ENCODE measurements around the gene SIRPA. TPM values are rescaled to one million over a fixed set of nuclear protein-coding genes. Genes with fewer than 3 reads are reported as not detected.

The SIRPA gene
- total and polyA plus RNA-seq, 2 of the 4 experiments (the other 2 are of a cell fraction) = 9.9 to 40.2 TPM

DNA sequence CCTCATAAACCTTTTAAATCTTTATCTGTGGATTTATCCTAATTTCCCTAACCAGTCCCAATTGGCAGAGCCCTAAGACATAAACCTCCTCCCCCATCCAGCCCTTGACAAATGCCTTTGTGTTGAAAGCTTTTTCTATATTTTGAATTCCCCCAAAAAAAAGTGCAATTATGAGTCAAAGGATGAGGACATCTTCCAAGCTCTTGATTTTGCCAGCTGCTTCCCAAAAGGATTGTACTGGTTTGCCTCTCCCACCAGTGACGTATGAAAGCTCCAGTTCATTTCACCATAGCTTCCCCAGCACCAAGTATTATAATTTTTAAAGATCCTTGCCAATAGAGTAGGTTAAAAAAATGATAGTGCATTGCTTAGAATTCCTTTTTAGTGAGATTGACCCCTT lies 38.9 kb downstream of the SIRPA start:
- Histone ChIP-seq H2BK5ac (ENCODE audit: low read depth, low read length, poor library complexity, severe bottlenecking) (no peak overlapping the region), H4K91ac (ENCODE audit: insufficient read depth, low read depth, low read length) (no peak overlapping the region), H3K23ac (ENCODE audit: low read depth, low read length) (no peak overlapping the region), H3K4me1 (ENCODE audit: control insufficient read depth, insufficient read depth, low read length) (peaks cover 14% of the 10 kb centered on the region), H3K9me3 (ENCODE audit: control insufficient read depth, insufficient read depth, low read length) (no peaks in the 10 kb centered on the region), H3K4me2 (ENCODE audit: low read depth, low read length) (no peak overlapping the region), H3K4ac (ENCODE audit: low read depth, low read length) (no peak overlapping the region), H3K18ac (ENCODE audit: low read depth, low read length) (no peak overlapping the region), H3K4me3 (ENCODE audit: insufficient read depth, low read depth, low read length) (no peak overlapping the region), H4K8ac (ENCODE audit: low read depth in 2 of 2, low read length in 2 of 2) (no peak overlapping the region), H3K9me1 (ENCODE audit: insufficient read depth, low read length) (peaks cover 7% of the 10 kb centered on the region), H2BK20ac (ENCODE audit: low read depth, low read length) (no peak overlapping the region), H2BK120ac (ENCODE audit: low read depth, low read length) (no peak overlapping the region), H2BK15ac (ENCODE audit: low read depth, low read length) (no peak overlapping the region), H4K20me1 (ENCODE audit: insufficient read depth, low read length) (peaks cover 3% of the 10 kb centered on the region; the same call in 1 of the 2 replicates), H3K27me3 (ENCODE audit: control insufficient read depth, insufficient read depth, low read length) (no peaks in the 10 kb centered on the region), H3K27ac (ENCODE audit: insufficient read depth, low read length) (no peak overlapping the region), H3K56ac (ENCODE audit: extremely low read depth, insufficient read depth, low read length) (no peak overlapping the region), H4K5ac (ENCODE audit: low read depth, low read length) (no peak overlapping the region), H3K9ac (ENCODE audit: low read depth, low read length) (no peak overlapping the region), H2AFZ (replicated peaks; ENCODE audit: low read length, poor library complexity) (no peak overlapping the region), H3K79me1 (ENCODE audit: low read depth in 1 of 2, low read length in 2 of 2) (no peaks in the 10 kb centered on the region), H2AK5ac (ENCODE audit: low read depth, low read length) (no peak overlapping the region), H3K36me3 (ENCODE audit: control insufficient read depth, insufficient read depth, low read length) (peaks cover 25% of the 10 kb centered on the region), H3K14ac (replicated peaks; ENCODE audit: low read depth, low read length) (no peak overlapping the region), H2AK9ac (replicated peaks; ENCODE audit: low read depth, low read length, poor library complexity) (no peak overlapping the region)
- ChIA-PET POLR2A (ENCODE audit: unreplicated experiment) (no interaction called here), CTCF (interaction anchor here (0.5 to 1.5 kb wide), 4 partner anchors 9 to 621 kb away, joined by 3 to 5 read pairs (median 3); no protein-coding TSS in a partner anchor)
- ATAC-seq (ENCODE audit: low read depth) (peak; percentile 65), DNase-seq (peak; percentile 90)
- in situ Hi-C loops (cut with MboI; ENCODE audit: low sequenced_read_pairs) = no loop called here
- dilution Hi-C loops (cut with HindIII; ENCODE audit: low sequenced_read_pairs, unreplicated experiment) = no loop called here
- intact Hi-C loops (cut with micrococcal nuclease) = loop anchor here (2.0 kb wide), 1 partner anchor 33 kb away; no protein-coding TSS in a partner anchor
- no TSS peak for BruUV-seq (replicated peaks)
- no CpG with 5 or more reads among the region's 1 CpG for WGBS, 2 experiments (ENCODE audit: extremely low coverage in 2 of 2, insufficient read length in 1 of 2)
- TF ChIP-seq FOS (IDR thresholded peaks at IDR 0.05; ENCODE audit: low read depth, low read length) (peak; percentile 45; the same call in 1 of the 2 replicates), MAFK (IDR thresholded peaks at IDR 0.05; ENCODE audit: low read depth, low read length) (no peak), CEBPB (IDR thresholded peaks at IDR 0.05; ENCODE audit: low read depth, low read length) (peak; percentile 69)
